ENCODE measurements around the gene GLRX3. TPM values are rescaled to one million over a fixed set of nuclear protein-coding genes. Genes with fewer than 3 reads are reported as not detected.
A peak's percentile ranks its signal among the peaks of the same experiment; 100 is the strongest.

Gene GLRX3
- total and polyA plus RNA-seq, 2 donors (not counting 1 experiment from before 2014, with no cell fraction given): 26.9 to 45.4 TPM

GRCh38 chr10:130135676-130136225 lies 440 bp upstream of the GLRX3 start:
- Histone ChIP-seq H3K79me2 (ENCODE audit: control insufficient read depth, insufficient read depth, low read length) (peaks cover 52% of the 10 kb centered on the region), H3K36me3 (replicated peaks in 1 of 2; ENCODE audit: control extremely low read depth in 1 of 2, control insufficient read depth in 1 of 2, extremely low read depth in 1 of 2, insufficient read depth in 2 of 2, low read length in 1 of 2) (no peaks in the 10 kb centered on the region), H3K9ac (ENCODE audit: low read length) (peak overlapping the region; percentile 82), H3K9me3 (ENCODE audit: control extremely low read depth in 1 of 3, control insufficient read depth in 2 of 3, insufficient read depth in 1 of 3, low read length in 2 of 3) (no peaks in the 10 kb centered on the region), H2AFZ (ENCODE audit: insufficient read depth, low read depth, low read length, poor library complexity, severe bottlenecking) (peak overlapping the region; percentile 100), H4K20me1 (ENCODE audit: control insufficient read depth, insufficient read depth, low read length, poor library complexity, severe bottlenecking) (peaks cover 25% of the 10 kb centered on the region), H3K27ac (ENCODE audit: low read length in 2 of 2) (peak overlapping the region; percentile 4 to 79), H3K4me3 (ENCODE audit: control extremely low read depth in 1 of 5, extremely low read depth in 1 of 5, insufficient read depth in 1 of 5, low read depth in 2 of 5, low read length in 4 of 5) (peak overlapping the region in 4 of 5 experiments; percentile 44 to 91 (median 74)), H3K27me3 (replicated peaks in 1 of 4; ENCODE audit: control extremely low read depth in 1 of 4, control insufficient read depth in 3 of 4, insufficient read depth in 4 of 4, low read length in 3 of 4) (peaks cover 0 to 15% (median 0%) of the 10 kb centered on the region in 4 experiments), H3K4me1 (ENCODE audit: control insufficient read depth in 2 of 2, insufficient read depth in 2 of 2, low read length in 2 of 2) (peaks cover 28 to 29% of the 10 kb centered on the region in 2 donors), H3K4me2 (replicated peaks; ENCODE audit: low read depth, low read length, poor library complexity, severe bottlenecking) (peak overlapping the region; percentile 100)
- CTCF ChIA-PET: interaction anchor here (0.9 to 3.9 kb wide), 2 partner anchors 8 to 25 kb away, joined by 7 to 39 read pairs; partner anchors contain the start of gene C10orf143
- H3K4me3 Mint-ChIP-seq: peak overlapping the region; percentile 95
- H3K27me3 Mint-ChIP-seq: peaks cover 17% of the 10 kb centered on the region
- ATAC-seq (ENCODE audit: low read depth) (no peak), DNase-seq (no peak)
- peak overlapping the region; percentile 89 for H3K27ac Mint-ChIP-seq
- WGBS (ENCODE audit: insufficient coverage): 28% methylated on average over 17 of the region's 17 CpGs
- TF ChIP-seq CTCF (IDR thresholded peaks at IDR 0.05): no peak
- peaks cover 32% of the 10 kb centered on the region for H3K4me1 Mint-ChIP-seq
- POLR2A ChIA-PET: interaction anchor here (2.4 kb wide), 1 partner anchor 25 kb away, joined by 45 read pairs; the partner anchor contains the start of gene C10orf143
- H3K9me3 Mint-ChIP-seq (ENCODE audit: insufficient read depth): no peaks in the 10 kb centered on the region
- intact Hi-C loops (cut with micrococcal nuclease): loop anchor here (1.0 to 2.0 kb wide), 2 partner anchors 8 to 55 kb away; no protein-coding TSS in a partner anchor

- Mint-ChIP-seq H3K4me3 (peak overlapping the region; percentile 91), H3K27me3 (peaks cover 8% of the 10 kb centered on the region), H3K4me1 (peaks cover 44% of the 10 kb centered on the region), H3K27ac (peak overlapping the region; percentile 80), H3K9me3 (ENCODE audit: insufficient read depth) (no peaks in the 10 kb centered on the region)
- intact Hi-C loops (cut with micrococcal nuclease): loop anchor here (2.0 kb wide), 1 partner anchor 54 kb away; no protein-coding TSS in a partner anchor
- H3K79me2 ChIP-seq (ENCODE audit: control insufficient read depth, insufficient read depth, low read length): peaks cover 65% of the 10 kb centered on the region
- peak overlapping the region; percentile 82 for H3K9ac ChIP-seq (ENCODE audit: low read length)
- no peak for DNase-seq
- no peaks in the 10 kb centered on the region for H3K9me3 ChIP-seq (ENCODE audit: control extremely low read depth in 1 of 3, control insufficient read depth in 2 of 3, insufficient read depth in 1 of 3, low read length in 2 of 3)
- peaks cover 38% of the 10 kb centered on the region for H4K20me1 ChIP-seq (ENCODE audit: control insufficient read depth, insufficient read depth, low read length, poor library complexity, severe bottlenecking)
- H3K4me2 ChIP-seq (replicated peaks; ENCODE audit: low read depth, low read length, poor library complexity, severe bottlenecking): peak overlapping the region; percentile 100
- H3K27me3 ChIP-seq (replicated peaks in 1 of 4; ENCODE audit: control extremely low read depth in 1 of 4, control insufficient read depth in 3 of 4, insufficient read depth in 4 of 4, low read length in 3 of 4): peaks cover 0 to 6% (median 0%) of the 10 kb centered on the region in 4 experiments
- H3K36me3 ChIP-seq (replicated peaks in 1 of 2; ENCODE audit: control extremely low read depth in 1 of 2, control insufficient read depth in 1 of 2, extremely low read depth in 1 of 2, insufficient read depth in 2 of 2, low read length in 1 of 2): no peaks in the 10 kb centered on the region
- CTCF ChIA-PET: interaction anchor here (0.7 to 3.9 kb wide), 2 partner anchors 10 to 27 kb away, joined by 3 to 39 read pairs; partner anchors contain the start of gene C10orf143
- WGBS (ENCODE audit: insufficient coverage): 3% methylated on average over 5 of the region's 10 CpGs
- no peak for ATAC-seq (ENCODE audit: low read depth)
- TF ChIP-seq EZH2 (IDR thresholded peaks at IDR 0.05; ENCODE audit: borderline replicate concordance, insufficient read depth, low read depth, low read length, poor library complexity, severe bottlenecking) (no peak), CTCF (IDR thresholded peaks at IDR 0.05) (no peak)
- H3K4me1 ChIP-seq (ENCODE audit: control insufficient read depth in 2 of 2, insufficient read depth in 2 of 2, low read length in 2 of 2): peaks cover 41 to 42% of the 10 kb centered on the region in 2 donors
- POLR2A ChIA-PET: interaction anchor here (2.4 kb wide), 1 partner anchor 26 kb away, joined by 45 read pairs; the partner anchor contains the start of gene C10orf143
- H3K4me3 ChIP-seq (ENCODE audit: control extremely low read depth in 1 of 5, extremely low read depth in 1 of 5, insufficient read depth in 1 of 5, low read depth in 2 of 5, low read length in 4 of 5): peak overlapping the region in 4 of 5 experiments; percentile 44 to 91 (median 74)
- peak overlapping the region in 1 of 2 donors; percentile 79 for H3K27ac ChIP-seq (ENCODE audit: low read length in 2 of 2)
- peak overlapping the region; percentile 100 for H2AFZ ChIP-seq (ENCODE audit: insufficient read depth, low read depth, low read length, poor library complexity, severe bottlenecking)
These were observed 878 bp downstream of the GLRX3 start for GRCh38 chr10:130137090-130137448.
